GM12872 (cell line): ENCODE results near the gene MGST1.

Experiments
- CTCF ChIP-seq: IDR thresholded peaks from 3 replicates; pipeline ENCODE4 v1.5.1; 2011; ENCODE audit warnings: low read depth, mild to moderate bottlenecking, low read length, moderate library complexity; ENCODE audit not compliant: insufficient read depth

Gene MGST1

GRCh38 chr12:16370096-16370495 is 22.7 kb downstream of the MGST1 start:
- TF ChIP-seq CTCF = no peak

- TF ChIP-seq CTCF = no peak
Observed at GRCh38 chr12:16384732-16385131, 37.3 kb downstream of the MGST1 start.

- TF ChIP-seq CTCF = peak; percentile 46
Observed at GRCh38 chr12:16385782-16386646, 38.6 kb downstream of the MGST1 start.

- no peak for TF ChIP-seq CTCF
Observed at GRCh38 chr12:16387919-16388318, 40.5 kb downstream of the MGST1 start.

- no peak for TF ChIP-seq CTCF
Observed at GRCh38 chr12:16389594-16389993, 42.1 kb downstream of the MGST1 start.

GRCh38 chr12:16392846-16393535 is 45.5 kb downstream of the MGST1 start:
- TF ChIP-seq CTCF = no peak

- no peak for TF ChIP-seq CTCF
Observed at GRCh38 chr12:16399101-16399500, 51.7 kb downstream of the MGST1 start.
